ENCODE data around the gene IST1. TPM values are rescaled to one million over a fixed set of nuclear protein-coding genes. Genes with fewer than 3 reads are reported as not detected.
"Not testable (repeated sequence)": the region's sequence is repeated elsewhere in the genome, so short reads cannot be mapped to it uniquely, and the experiment has no call there.

Gene IST1
- total and polyA plus RNA-seq, 10 donors, result 99.0 to 249 (median 213) TPM

DNA sequence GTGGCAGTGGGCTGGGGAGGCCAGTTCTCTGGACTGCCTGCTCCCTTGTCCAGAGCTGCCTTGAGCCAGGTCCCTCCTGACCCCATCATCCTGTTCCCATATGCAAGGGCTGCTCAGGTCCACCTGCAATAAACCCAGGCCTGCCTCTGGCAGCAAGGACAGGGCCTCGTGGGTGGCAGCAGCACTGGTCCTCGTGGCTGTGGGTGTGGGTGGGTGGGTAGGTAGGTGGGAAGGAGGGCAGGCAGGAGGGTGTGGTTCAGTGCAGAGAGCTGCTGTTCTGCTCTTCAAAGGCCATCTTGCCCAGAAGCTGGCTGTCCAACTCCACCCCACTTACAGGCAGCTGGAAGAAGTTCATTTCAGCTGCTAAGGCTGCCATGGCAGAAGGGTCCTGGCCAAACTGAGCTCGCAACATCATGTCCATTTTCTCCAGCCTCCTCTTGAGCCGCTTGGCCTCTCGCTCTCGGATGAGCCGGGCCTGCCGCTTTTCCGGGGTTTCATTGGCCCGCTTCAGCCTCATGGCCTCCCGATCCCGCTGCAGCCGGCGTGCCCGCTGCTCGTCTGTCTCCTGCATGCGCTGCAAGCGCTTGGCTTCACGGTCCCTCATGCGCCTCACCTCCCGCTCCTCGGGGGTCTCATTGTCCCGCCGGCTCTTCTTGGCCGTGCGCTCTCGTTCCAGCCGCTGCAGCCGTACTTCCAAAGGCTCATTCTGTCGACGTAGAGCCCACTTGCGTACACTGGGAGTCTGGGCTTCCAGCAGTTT lies 35.4 kb upstream of the IST1 start:
- WGBS, 5 donors, result 92 to 94% (median 93%) methylated on average over 31 to 32 of the region's 32 CpGs
- intact Hi-C loops (cut with DNase I; ENCODE audit: low total_unique reads), result no loop called here
- DNase-seq, result peak; percentile 64
- Histone ChIP-seq H3K4me3 (no peak overlapping the region), H3K36me3 (peaks cover 0 to 99% (median 55%) of the 10 kb centered on the region in 6 donors), H3K4me1 (peaks cover 0 to 38% (median 14%) of the 10 kb centered on the region in 6 donors), H3K9me3 (no peaks in the 10 kb centered on the region), H3K27ac (peak overlapping the region in 2 of 8 donors; percentile 23 to 40), H3K27me3 (replicated peaks in 1 of 7) (no peaks in the 10 kb centered on the region)
- peak in 1 of 3 donors; percentile 31 for TF ChIP-seq POLR2AphosphoS5 (IDR thresholded peaks at IDR 0.05)
- TF ChIP-seq, protein P1, sequence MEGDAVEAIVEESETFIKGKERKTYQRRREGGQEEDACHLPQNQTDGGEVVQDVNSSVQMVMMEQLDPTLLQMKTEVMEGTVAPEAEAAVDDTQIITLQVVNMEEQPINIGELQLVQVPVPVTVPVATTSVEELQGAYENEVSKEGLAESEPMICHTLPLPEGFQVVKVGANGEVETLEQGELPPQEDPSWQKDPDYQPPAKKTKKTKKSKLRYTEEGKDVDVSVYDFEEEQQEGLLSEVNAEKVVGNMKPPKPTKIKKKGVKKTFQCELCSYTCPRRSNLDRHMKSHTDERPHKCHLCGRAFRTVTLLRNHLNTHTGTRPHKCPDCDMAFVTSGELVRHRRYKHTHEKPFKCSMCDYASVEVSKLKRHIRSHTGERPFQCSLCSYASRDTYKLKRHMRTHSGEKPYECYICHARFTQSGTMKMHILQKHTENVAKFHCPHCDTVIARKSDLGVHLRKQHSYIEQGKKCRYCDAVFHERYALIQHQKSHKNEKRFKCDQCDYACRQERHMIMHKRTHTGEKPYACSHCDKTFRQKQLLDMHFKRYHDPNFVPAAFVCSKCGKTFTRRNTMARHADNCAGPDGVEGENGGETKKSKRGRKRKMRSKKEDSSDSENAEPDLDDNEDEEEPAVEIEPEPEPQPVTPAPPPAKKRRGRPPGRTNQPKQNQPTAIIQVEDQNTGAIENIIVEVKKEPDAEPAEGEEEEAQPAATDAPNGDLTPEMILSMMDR (IDR thresholded peaks at IDR 0.05 in 8 of 11, conservative IDR thresholded peaks at IDR 0.05 in 3 of 11), result no peak

DNA sequence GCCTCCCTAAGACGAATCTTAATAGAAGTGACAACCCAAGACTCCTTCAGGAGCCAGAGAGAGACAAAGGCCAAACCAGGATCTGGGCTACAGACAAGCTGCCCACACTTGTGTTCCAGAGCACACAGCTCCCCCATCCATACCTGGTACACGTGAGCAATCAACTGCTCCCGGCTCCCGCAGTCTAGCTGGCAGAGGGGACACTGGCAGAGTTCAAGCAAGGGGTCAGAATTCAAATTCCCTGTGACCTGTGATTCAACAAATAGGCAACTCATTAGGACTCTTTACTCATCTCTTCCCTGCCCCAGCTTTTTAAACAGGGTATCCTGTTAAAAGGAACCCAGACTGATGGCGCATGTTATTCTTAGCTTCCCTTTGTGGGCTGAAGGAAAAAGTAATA lies 31.3 kb upstream of the IST1 start:
- no peaks in the 10 kb centered on the region for H3K27me3 ChIP-seq (replicated peaks in 1 of 7)
- TF ChIP-seq POLR2A (IDR thresholded peaks at IDR 0.05), result no peak
- no peak for DNase-seq
- peaks cover 0 to 5% (median 0%) of the 10 kb centered on the region in 6 donors for H3K4me1 ChIP-seq
- 93 to 100% (median 96%) methylated on average over 5 of the region's 5 CpGs for WGBS, 5 donors
- intact Hi-C loops (cut with DNase I; ENCODE audit: low total_unique reads), result no loop called here
- no peak overlapping the region for H3K4me3 ChIP-seq
- peaks cover 0 to 99% (median 65%) of the 10 kb centered on the region in 6 donors for H3K36me3 ChIP-seq
- H3K27ac ChIP-seq, result no peak overlapping the region
- no peaks in the 10 kb centered on the region for H3K9me3 ChIP-seq

DNA sequence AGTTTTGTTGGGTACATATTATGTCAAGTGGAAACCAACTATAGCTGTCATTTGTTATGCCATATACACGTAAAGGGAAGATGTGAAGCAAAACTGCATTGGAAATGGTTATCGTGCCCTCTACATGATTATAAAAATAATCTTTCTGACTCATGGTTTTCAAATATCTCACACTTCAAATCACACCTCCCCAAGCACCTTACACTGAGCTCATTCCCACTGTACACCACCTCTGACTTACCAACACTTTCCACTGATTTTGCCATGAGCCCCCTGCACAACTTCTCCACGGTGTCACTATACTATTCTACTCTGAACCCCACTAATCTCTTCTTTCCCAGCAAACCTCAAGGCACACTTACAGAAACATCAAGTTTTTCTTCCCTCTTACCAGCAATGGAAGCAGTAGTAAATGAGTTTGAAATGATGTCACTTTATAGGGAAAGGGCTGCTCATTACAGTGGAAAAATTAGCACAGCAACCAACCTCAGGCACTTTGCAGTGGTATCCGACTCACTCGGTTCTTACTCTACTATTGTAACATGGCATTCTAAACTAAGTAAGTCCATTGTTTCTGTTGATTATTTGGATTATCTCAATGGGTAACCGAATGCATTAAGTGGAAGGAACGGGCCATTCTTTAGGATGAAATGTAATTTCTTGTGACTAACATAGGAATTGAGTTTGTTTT lies 30.0 kb upstream of the IST1 start:
- intact Hi-C loops (cut with DNase I; ENCODE audit: low total_unique reads), result no loop called here
- TF ChIP-seq POLR2A (IDR thresholded peaks at IDR 0.05) (no peak), POLR2AphosphoS5 (IDR thresholded peaks at IDR 0.05) (no peak)
- TF ChIP-seq, protein P1 (IDR thresholded peaks at IDR 0.05 in 8 of 11, conservative IDR thresholded peaks at IDR 0.05 in 3 of 11), result no peak
- Histone ChIP-seq H3K4me3 (no peak overlapping the region), H3K27ac (peak overlapping the region in 1 of 8 donors; percentile 37), H3K27me3 (replicated peaks in 1 of 7) (no peaks in the 10 kb centered on the region), H3K36me3 (peaks cover 0 to 99% (median 57%) of the 10 kb centered on the region in 6 donors), H3K9me3 (no peaks in the 10 kb centered on the region), H3K4me1 (no peaks in the 10 kb centered on the region)
- no peak for DNase-seq
- WGBS, 5 donors, result 82 to 92% (median 89%) methylated on average over 7 of the region's 7 CpGs

DNA sequence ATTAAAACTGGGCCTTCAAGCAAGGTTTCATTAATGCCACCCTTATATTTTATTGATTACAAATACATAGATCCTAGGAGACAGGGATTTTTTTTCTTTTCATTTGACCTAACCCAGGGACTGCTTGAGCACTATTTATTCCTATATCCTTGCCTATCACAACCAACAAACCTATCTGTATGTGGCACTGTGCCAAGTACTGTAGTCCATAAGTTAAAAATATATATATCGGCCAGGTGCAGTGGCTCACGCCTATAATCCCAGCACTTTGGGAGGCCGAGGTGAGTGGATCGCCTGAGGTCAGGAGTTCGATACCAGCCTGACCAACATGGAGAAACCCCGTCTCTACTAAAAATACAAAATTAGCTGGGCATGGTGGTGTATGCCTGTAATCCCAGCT lies 28.2 kb upstream of the IST1 start:
- H3K27ac ChIP-seq; H3K9me3 ChIP-seq; DNase-seq; H3K4me1 ChIP-seq; intact Hi-C loops (cut with DNase I; ENCODE audit: low total_unique reads); H3K4me3 ChIP-seq; H3K27me3 ChIP-seq (replicated peaks in 1 of 7): not testable (repeated sequence)
- WGBS, 5 donors, result 92 to 98% (median 95%) methylated on average over 6 of the region's 6 CpGs
- peaks cover 0 to 99% (median 41%) of the 10 kb centered on the region in 6 donors for H3K36me3 ChIP-seq

DNA sequence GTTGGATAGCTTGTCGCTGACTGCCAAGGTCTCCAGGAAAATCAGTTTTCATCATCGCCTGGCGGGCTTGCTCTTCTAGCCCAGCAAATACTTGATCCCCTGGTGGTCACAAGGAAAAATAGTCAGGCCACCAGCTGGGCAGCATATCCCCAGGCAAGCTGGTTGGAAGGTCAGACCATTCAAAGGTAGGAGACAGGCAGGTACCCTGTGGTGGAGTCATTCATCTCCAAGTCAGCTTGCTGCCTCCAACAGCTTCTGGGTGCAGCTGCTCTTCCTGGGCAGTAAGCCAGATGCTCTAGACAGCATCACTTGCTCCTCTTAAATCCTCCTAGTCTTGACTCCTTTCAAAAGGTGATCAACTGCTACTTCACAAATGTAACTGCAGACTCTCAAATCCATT lies 27.4 kb upstream of the IST1 start:
- 95 to 98% (median 96%) methylated on average over 3 of the region's 3 CpGs for WGBS, 5 donors
- Histone ChIP-seq H3K4me1 (peaks cover 0 to under 1% (median 0%) of the 10 kb centered on the region in 6 donors), H3K27ac (no peak overlapping the region), H3K36me3 (peaks cover 0 to 99% (median 35%) of the 10 kb centered on the region in 6 donors), H3K4me3 (no peak overlapping the region), H3K27me3 (replicated peaks in 1 of 7) (no peaks in the 10 kb centered on the region), H3K9me3 (no peaks in the 10 kb centered on the region)
- TF ChIP-seq POLR2A (IDR thresholded peaks at IDR 0.05) (no peak), POLR2AphosphoS5 (IDR thresholded peaks at IDR 0.05) (no peak)
- TF ChIP-seq, protein P1 (IDR thresholded peaks at IDR 0.05 in 8 of 11, conservative IDR thresholded peaks at IDR 0.05 in 3 of 11), result no peak
- no peak for DNase-seq
- intact Hi-C loops (cut with DNase I; ENCODE audit: low total_unique reads), result no loop called here
